Thymus (tissue), 11 donors: ENCODE data around the gene ZNF503. TPM values are rescaled to one million over a fixed set of nuclear protein-coding genes. Genes with fewer than 3 reads are reported as not detected.
A peak's percentile ranks its signal among the peaks of the same experiment; 100 is the strongest.

Experiments used
- DNase-seq, 9 donors: peaks; one replicate each; pipeline ENCODE4 v3.0.0-alpha.2; 2013; ENCODE audit warnings: low spot score in 9 of 9, low read depth in 6 of 9, missing footprints in 1 of 9
- H3K27ac ChIP-seq, 2 donors: one replicate each; pipeline ENCODE4 v1.5.1; 2013; ENCODE audit warnings: control low read depth in 1 of 2, low read depth in 1 of 2, low read length in 1 of 2, mild to moderate bottlenecking in 1 of 2, moderate library complexity in 1 of 2
- H3K27me3 ChIP-seq, 2 donors: one replicate each; pipeline ENCODE4 v1.5.1; 2013; ENCODE audit warnings: low read length in 1 of 2; ENCODE audit not compliant: control insufficient read depth in 2 of 2, insufficient read depth in 1 of 2
- H3K36me3 ChIP-seq, 2 donors: one replicate each; pipeline ENCODE4 v1.5.1; 2013; ENCODE audit warnings: low read length in 1 of 2, mild to moderate bottlenecking in 1 of 2, moderate library complexity in 1 of 2; ENCODE audit not compliant: control insufficient read depth in 2 of 2, insufficient read depth in 2 of 2
- H3K4me1 ChIP-seq, 2 donors: one replicate each; pipeline ENCODE4 v1.5.1; 2013; ENCODE audit warnings: low read length in 2 of 2; ENCODE audit not compliant: control insufficient read depth in 2 of 2, insufficient read depth in 2 of 2
- H3K4me3 ChIP-seq, 2 donors: one replicate each; pipeline ENCODE4 v1.5.1; 2013; ENCODE audit warnings: low read length in 2 of 2, control low read depth in 1 of 2, mild to moderate bottlenecking in 1 of 2
- H3K9me3 ChIP-seq, 2 donors: one replicate each; pipeline ENCODE4 v1.5.1; 2013; ENCODE audit warnings: low read length in 1 of 2, mild to moderate bottlenecking in 1 of 2; ENCODE audit not compliant: control insufficient read depth in 2 of 2, insufficient read depth in 1 of 2
- WGBS: extraction: QIAGEN DNeasy Blood & Tissue Kit; methylation state at CpG from one replicate; pipeline ENCODE4 v1.1.7; 2013; 5-methylcytosine and 5-hydroxymethylcytosine counted together
- polyA plus RNA-seq: library from polyadenylated mRNA; stranded (reverse); fragments of 200-250 nt; gene quantifications from one replicate; pipeline ENCODE4 v1.2.3, GENCODE V29; 2013
- total RNA-seq: library from RNA; stranded (reverse); fragments of 120-200 nt; gene quantifications from one replicate; pipeline ENCODE4 v1.2.4, GENCODE V29; 2013
- donor health status: healthy.

Gene ZNF503
- total and polyA plus RNA-seq, 2 donors: 0.38 to 7.7 TPM

DNA sequence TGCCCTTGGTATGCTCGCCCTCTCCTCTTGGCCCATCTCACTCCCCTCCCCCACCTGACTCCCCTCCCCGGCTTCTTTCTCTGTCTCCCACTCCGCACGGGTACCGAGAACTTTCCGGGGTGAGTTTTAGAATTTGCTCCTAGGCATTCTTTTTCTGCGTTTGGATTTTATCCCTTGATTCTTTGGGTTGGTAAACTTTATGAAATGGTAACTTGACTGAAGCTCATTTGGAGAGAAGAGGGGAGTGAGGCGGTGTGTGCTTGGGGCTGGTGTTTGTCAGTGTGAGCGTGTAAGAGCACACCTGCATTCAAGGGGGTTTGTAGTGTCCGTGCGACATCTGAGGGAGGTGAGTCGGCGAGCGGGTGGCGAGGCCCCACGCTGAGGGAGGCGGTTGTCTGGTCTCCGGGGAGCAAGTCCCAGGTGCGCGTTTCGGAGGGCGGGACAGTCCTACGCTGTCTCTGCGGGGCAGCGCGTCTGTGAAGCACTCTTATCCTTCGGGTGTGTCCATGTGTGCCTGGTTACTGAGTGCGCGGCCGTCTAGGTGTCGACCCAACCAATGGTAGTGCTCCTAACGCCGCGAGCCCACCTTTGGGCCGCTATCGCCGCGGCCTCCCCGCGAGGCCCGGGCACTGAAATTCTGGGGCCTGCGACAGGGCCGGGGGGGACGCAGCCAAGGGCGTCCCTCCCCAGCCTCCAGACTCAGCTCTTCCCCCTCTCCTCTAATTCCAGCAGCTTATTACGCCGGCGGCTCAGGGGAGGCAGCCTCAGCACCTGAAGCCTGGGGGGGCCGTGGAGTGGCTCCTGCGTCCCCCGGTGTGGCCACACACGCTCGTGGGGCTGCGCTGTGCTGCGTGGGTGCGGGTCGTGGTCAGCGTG is 2.6 kb upstream of the ZNF503 start:
- H3K27ac ChIP-seq: peak overlapping the region in 1 of 2 donors; percentile 77
- DNase-seq: no peak

DNA sequence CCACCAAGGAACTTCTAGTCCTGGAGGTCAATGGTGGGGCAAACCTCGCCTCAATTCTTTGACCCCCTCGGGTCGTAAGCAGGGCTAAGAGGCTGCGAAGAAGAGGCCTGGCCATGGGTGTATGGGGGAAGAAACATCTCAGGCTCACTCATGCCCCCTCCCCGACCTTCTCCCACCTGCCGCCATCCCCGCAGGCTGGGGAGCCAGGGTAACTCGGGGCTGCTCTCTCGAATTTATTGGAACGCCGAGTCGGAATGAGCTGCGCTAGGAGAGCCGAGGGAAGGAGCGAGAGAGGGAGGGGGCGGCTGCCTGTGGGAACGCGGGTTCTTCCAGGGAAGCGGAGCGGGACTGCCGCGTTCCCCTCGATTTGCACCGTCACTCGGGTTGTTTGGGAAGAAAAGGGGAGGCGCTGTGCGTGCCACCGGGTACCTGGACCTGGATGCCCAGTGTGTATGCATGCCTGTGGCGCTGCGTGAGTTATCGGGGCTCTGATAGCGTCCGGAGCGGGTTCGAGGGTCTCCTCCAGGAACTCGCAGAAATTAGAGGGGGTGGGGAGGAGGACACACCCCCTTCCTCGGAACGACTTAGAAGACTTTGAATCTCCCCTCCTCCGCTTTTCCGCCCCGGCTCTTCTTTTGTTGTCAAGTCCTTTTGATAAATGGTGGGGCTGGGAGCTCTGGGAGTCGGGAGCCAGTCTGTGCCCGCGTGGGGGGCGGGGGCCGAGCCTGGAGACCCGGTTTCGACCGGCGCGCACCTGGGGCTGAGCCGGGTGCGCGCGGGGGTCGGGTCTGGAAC is 1.8 kb upstream of the ZNF503 start:
- peaks cover 95 to 100% of the 10 kb centered on the region in 2 donors for H3K27me3 ChIP-seq
- no peak for DNase-seq
- H3K9me3 ChIP-seq: peaks cover 0 to 1% of the 10 kb centered on the region in 2 donors
- peak overlapping the region; percentile 45 to 49 for H3K4me3 ChIP-seq
- no peaks in the 10 kb centered on the region for H3K36me3 ChIP-seq
- 1% methylated on average over 56 of the region's 56 CpGs for WGBS
- peak overlapping the region; percentile 47 to 77 for H3K27ac ChIP-seq
- H3K4me1 ChIP-seq: peaks cover 9 to 42% of the 10 kb centered on the region in 2 donors

More for the DNA sequence above, 2.6 kb upstream of the ZNF503 start:
- H3K36me3 ChIP-seq: no peaks in the 10 kb centered on the region
- peaks cover 1 to 3% of the 10 kb centered on the region in 2 donors for H3K9me3 ChIP-seq
- H3K27me3 ChIP-seq: peaks cover 95 to 100% of the 10 kb centered on the region in 2 donors
- H3K4me3 ChIP-seq: peak overlapping the region in 1 of 2 donors; percentile 29
- peaks cover 11 to 50% of the 10 kb centered on the region in 2 donors for H3K4me1 ChIP-seq
- 3% methylated on average over 58 of the region's 58 CpGs for WGBS

DNA sequence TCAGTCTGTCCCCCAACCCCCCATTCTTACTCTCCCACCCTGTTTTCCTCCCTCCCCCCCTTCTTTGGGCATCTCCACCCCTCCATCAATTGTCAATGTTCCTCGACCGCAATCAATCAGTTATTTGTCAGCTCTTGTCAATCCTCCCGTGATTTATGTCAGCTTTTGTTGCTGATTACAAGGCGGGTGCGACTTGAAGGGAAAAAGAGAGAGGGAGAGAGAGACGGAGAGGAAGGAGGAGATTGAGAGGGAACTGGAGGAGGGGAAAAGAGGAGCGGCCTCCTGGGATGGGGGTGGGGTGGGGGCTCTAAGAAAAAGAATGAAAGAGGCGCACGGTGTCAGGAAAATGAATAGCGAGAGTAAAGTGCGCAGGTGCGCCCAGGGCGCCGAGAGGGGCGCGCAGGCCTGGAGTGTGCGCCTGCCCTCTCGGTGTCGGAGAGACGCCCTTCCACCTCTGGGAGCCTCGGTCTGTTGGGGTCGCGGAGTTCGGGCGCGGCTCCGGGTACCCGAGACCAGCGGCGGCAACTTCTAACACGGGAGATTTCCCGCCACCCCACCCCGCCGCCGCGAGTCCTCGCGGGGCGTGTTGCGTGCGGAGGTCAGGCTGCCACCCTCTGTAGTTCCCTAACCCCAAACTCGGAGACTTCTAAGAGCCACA is 1.1 kb upstream of the ZNF503 start:
- Histone ChIP-seq H3K4me3 (peak overlapping the region; percentile 45 to 49), H3K4me1 (peaks cover 8 to 37% of the 10 kb centered on the region in 2 donors), H3K9me3 (peaks cover 0 to 1% of the 10 kb centered on the region in 2 donors), H3K27ac (peak overlapping the region; percentile 47 to 77), H3K27me3 (peaks cover 88 to 100% of the 10 kb centered on the region in 2 donors), H3K36me3 (no peaks in the 10 kb centered on the region)
- DNase-seq: no peak
- under 1% methylated on average over 42 of the region's 42 CpGs for WGBS

DNA sequence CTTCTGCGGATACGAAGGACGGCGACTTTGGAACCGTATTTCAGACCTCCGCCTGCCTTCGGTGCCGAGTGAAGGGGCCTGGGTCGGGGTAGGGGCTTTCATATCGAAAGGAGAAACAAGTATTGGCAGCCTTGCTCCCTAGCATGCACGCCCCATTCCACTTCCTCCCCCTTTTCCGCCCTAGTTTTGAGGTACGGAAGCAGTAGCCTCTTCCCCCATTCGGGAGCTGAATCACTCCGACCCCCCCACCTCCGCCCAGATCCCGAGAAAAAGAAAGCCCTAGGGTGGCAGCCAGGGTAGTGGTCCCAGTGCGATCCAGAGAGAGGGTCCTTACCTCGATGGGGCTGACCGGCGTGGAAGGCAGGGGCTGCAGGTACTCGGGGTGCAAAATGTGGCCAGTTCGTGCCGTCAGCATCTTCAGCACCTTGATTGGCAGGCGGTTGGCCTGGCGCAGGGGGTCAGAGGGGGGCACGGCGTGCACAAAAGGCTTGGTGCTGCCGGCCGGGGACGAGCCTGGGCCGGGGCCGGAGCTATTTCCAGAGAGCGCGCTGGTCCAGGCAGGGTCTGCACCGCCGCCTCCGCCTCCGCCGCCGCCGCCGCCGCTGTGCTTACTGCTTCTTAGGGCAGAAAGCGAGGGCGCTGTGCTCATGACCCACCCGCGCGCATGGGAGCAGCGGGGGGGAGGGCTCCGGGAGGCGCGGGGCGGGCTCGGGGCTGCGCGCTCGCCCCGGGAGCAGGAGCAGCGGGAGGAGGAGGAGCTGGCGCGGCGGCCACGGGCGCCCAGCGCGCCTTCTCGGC is 594 bp downstream of the ZNF503 start:
- Histone ChIP-seq H3K27ac (peak overlapping the region in 1 of 2 donors; percentile 68), H3K4me1 (peaks cover 6 to 33% of the 10 kb centered on the region in 2 donors), H3K27me3 (peaks cover 88 to 100% of the 10 kb centered on the region in 2 donors), H3K9me3 (peaks cover 0 to under 1% of the 10 kb centered on the region in 2 donors), H3K36me3 (no peaks in the 10 kb centered on the region), H3K4me3 (peak overlapping the region; percentile 45 to 49)
- under 1% methylated on average over 68 of the region's 68 CpGs for WGBS
- peak in 1 of 9 donors; percentile 25 for DNase-seq

DNA sequence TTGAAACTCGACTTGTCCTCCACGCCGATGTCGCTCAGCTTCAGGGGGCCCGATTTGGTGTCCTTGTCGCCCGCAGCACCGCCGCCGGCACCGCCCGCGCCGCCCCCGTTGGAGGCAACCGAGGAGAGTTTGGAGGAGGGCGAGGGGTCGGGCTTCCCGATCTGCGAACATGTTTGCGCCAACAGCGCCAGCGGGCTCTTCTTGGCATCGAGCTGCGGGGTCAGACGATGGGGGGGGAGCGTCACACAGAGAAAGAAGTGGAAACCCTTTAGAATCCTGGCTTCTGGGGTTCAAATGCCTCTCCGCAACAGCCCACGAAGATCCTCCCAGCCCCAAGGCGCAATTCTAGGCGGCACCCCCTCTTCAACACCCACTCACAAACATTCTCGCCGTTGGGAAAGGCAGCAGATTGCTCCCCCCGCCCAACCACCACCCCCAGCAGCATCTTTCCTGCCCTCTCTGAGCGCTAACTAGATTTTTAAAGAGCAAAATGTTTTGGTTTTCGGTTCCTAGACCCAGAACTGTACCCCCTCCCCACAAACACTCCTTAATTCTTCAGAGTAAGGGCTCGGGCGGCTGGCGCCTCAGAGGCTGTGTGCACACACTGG is 1.3 kb downstream of the ZNF503 start:
- Histone ChIP-seq H3K4me3 (peak overlapping the region; percentile 40 to 49), H3K27me3 (peaks cover 88 to 100% of the 10 kb centered on the region in 2 donors), H3K4me1 (peaks cover 6 to 33% of the 10 kb centered on the region in 2 donors), H3K27ac (no peak overlapping the region), H3K36me3 (no peaks in the 10 kb centered on the region), H3K9me3 (peaks cover 0 to 4% of the 10 kb centered on the region in 2 donors)
- under 1% methylated on average over 39 of the region's 39 CpGs for WGBS
- DNase-seq: no peak

DNA sequence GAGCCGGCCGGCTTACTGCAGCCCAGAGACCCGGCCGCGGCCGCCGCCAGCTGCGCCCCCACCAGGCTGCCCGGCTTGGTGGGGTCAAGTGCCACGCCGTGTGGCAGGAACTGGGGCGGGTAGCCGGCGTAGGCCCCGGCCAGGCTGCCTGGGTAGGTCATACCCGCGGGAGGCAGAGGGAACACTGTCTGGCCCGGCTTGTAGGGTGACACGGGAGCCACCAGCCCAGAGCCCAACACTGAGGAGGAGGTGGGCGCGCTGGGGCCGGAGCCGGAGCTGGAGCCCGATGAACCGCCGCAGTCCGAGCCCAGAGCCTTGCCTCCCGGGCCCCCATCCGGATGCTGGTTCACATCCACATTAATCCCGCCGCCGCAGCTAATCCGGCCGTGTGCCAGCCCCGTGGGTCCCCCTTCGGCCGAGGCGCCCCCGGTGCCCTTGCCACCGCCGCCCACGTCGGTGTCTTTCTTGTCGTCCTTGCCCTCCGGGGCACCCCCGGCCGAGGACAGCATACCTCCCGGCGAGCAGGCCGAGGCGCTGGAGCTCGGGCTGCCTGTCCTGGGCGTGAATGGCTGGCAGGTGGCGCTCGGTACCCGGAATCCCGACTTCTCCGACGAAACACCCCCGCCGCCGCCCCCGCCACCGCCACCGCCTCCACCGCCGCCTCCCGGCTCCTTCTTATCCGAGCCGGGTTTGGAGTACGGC is 2.0 kb downstream of the ZNF503 start:
- H3K36me3 ChIP-seq: no peaks in the 10 kb centered on the region
- peaks cover 88 to 100% of the 10 kb centered on the region in 2 donors for H3K27me3 ChIP-seq
- 32% methylated on average over 71 of the region's 71 CpGs for WGBS
- H3K4me1 ChIP-seq: peaks cover 6 to 35% of the 10 kb centered on the region in 2 donors
- H3K9me3 ChIP-seq: peaks cover 0 to 4% of the 10 kb centered on the region in 2 donors
- H3K27ac ChIP-seq: no peak overlapping the region
- peak overlapping the region; percentile 40 to 49 for H3K4me3 ChIP-seq
- peak in 1 of 9 donors; percentile 41 for DNase-seq

DNA sequence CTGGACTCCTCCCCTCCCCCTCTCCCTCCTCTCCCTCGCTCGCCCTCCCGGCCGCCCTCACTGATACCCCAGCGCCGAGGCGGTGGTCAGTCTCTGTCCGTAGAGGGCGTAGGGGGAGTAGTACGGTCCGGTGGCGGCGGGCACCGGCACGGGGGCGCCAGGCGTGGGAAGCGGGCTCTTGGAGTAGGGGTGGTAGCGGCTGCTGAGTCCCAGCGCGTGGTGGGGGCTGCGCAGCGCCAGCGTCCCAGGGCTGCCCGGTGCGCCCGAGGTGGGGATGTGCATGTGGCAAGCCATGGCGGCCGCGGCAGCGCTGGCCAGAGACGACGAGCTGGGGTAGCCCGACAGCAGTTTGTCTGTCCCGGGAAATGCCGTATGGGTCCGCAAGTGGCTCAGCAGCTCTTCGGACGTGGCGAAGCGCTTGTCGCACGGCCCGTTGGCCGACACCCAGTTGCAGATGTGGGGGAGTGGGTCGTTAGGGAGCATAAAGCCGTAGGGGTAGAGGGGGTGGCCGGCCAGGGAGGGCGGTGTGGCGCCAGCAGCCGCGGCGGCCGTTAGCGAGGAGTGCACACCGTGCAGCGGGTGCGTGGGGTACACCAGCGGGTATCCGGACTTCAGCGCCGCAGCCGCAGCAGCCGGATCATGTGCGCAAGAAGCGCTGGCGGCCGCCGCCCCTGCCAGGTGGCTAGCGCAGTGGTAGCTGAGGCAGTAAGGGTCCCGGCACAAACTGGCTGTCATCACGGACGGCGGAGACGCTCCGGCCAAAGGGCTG is 2.7 kb downstream of the ZNF503 start:
- H3K4me1 ChIP-seq: peaks cover 6 to 35% of the 10 kb centered on the region in 2 donors

More for the DNA sequence above, 2.7 kb downstream of the ZNF503 start:
- H3K27ac ChIP-seq: no peak overlapping the region
- H3K9me3 ChIP-seq: peaks cover 0 to 4% of the 10 kb centered on the region in 2 donors
- H3K4me3 ChIP-seq: no peak overlapping the region
- 93% methylated on average over 76 of the region's 76 CpGs for WGBS
- DNase-seq: no peak
- no peaks in the 10 kb centered on the region for H3K36me3 ChIP-seq
- peaks cover 82 to 99% of the 10 kb centered on the region in 2 donors for H3K27me3 ChIP-seq
